Heart left ventricle (tissue), 13 donors: ENCODE measurements around the gene PRDM11.

ENCODE experiments used
- CTCF ChIP-seq, 12 donors: fragments of 200-600 bp; sonication (generic) in 4 of 12; IDR thresholded peaks; one replicate each; pipeline versions ENCODE4 v1.5.0 to v1.8.0; 2018 to 2022; ENCODE audit warnings: antibody characterized with exemption in 12 of 12, mild to moderate bottlenecking in 5 of 12
- POLR2A ChIP-seq, 2 donors: fragments of 450-650 bp; IDR thresholded peaks; one replicate each; pipeline ENCODE4 v1.6.1; 2017; ENCODE audit warnings: antibody characterized with exemption in 2 of 2, mild to moderate bottlenecking in 2 of 2, moderate library complexity in 2 of 2
- donor health status: ischemic (EF 13 %, LVEDD 7.1; RV severe dilation, severe dysfunction).
- donor health status: DM: no; HTN: yes; CAD: no.
- donor health status: DM: no; HTN: no; CAD: no.
- donor health status: ischemic (EF 25% LVEDD 6.9; RV normal size, moderate dysfunction).
- donor health status: ischemic (EF 25% LVEDD 5.7; RV mildly dilated, moderate dysfunction).
- donor health status: ischemic (EF 35%, LVEDD 5.7; RV mildly dilated, moderate dysfunction).
- donor health status: nonischemic (EF 11% LVEDD 7.7; RV severe dilation, severe dysfunction).
- donor health status: DM: yes; HTN: yes; CAD: no.
- donor health status: PGD.
- donor health status: ischemic (EF 29% LVEDD 5.4; RV normal size, mild dysfunction).
- donor health status: nonischemic (EF 23%, LVEDD 6.1; RV moderate dilation, normal function).

GRCh38 chr11:45189230-45189629 lies 42.8 kb downstream of the PRDM11 start:
- TF ChIP-seq CTCF (IDR thresholded peaks at IDR 0.05) (no peak), POLR2A (IDR thresholded peaks at IDR 0.05) (no peak)
